ENCODE results near the gene ADGRA1. TPM values are rescaled to one million over a fixed set of nuclear protein-coding genes. Genes with fewer than 3 reads are reported as not detected.

Gene ADGRA1
- total RNA-seq, 4 donors from 2014 or later = not detected

- Histone ChIP-seq H3K27me3 (no peaks in the 10 kb centered on the region), H3K4me1 (no peaks in the 10 kb centered on the region), H3K9me3 (no peaks in the 10 kb centered on the region), H3K4me3 (no peak overlapping the region), H3K27ac (no peak overlapping the region), H3K36me3 (no peaks in the 10 kb centered on the region)
- TF ChIP-seq CTCF (IDR thresholded peaks at IDR 0.05) = no peak
- no peak for TF ChIP-seq POLR2A (IDR thresholded peaks at IDR 0.05)
- no peak for DNase-seq
These were observed 11.8 kb downstream of the ADGRA1 start for GRCh38 chr10:133099571-133099970.

GRCh38 chr10:133100186-133100585 is 12.5 kb downstream of the ADGRA1 start:
- Histone ChIP-seq H3K4me1 (no peaks in the 10 kb centered on the region), H3K27ac (no peak overlapping the region), H3K4me3 (no peak overlapping the region), H3K27me3 (no peaks in the 10 kb centered on the region), H3K36me3 (no peaks in the 10 kb centered on the region), H3K9me3 (no peaks in the 10 kb centered on the region)
- TF ChIP-seq CTCF (IDR thresholded peaks at IDR 0.05) (no peak), POLR2A (IDR thresholded peaks at IDR 0.05) (no peak)
- no peak for DNase-seq

GRCh38 chr10:133100706-133101415 is 13.1 kb downstream of the ADGRA1 start:
- no peak for DNase-seq
- TF ChIP-seq POLR2A (IDR thresholded peaks at IDR 0.05) (no peak), CTCF (IDR thresholded peaks at IDR 0.05) (no peak)
- Histone ChIP-seq H3K27me3 (no peaks in the 10 kb centered on the region), H3K4me3 (no peak overlapping the region), H3K9me3 (no peaks in the 10 kb centered on the region), H3K36me3 (no peaks in the 10 kb centered on the region), H3K27ac (no peak overlapping the region), H3K4me1 (no peaks in the 10 kb centered on the region)

GRCh38 chr10:133101416-133101810 is 13.7 kb downstream of the ADGRA1 start:
- H3K4me1 ChIP-seq = no peaks in the 10 kb centered on the region
- no peak overlapping the region for H3K4me3 ChIP-seq
- H3K36me3 ChIP-seq = no peaks in the 10 kb centered on the region
- TF ChIP-seq CTCF (IDR thresholded peaks at IDR 0.05) = no peak
- TF ChIP-seq POLR2A (IDR thresholded peaks at IDR 0.05) = no peak
- H3K27me3 ChIP-seq = no peaks in the 10 kb centered on the region
- H3K9me3 ChIP-seq = no peaks in the 10 kb centered on the region
- no peak overlapping the region for H3K27ac ChIP-seq
- DNase-seq = no peak

GRCh38 chr10:133102415-133103095 is 14.8 kb downstream of the ADGRA1 start:
- H3K27ac ChIP-seq = no peak overlapping the region
- H3K9me3 ChIP-seq = peaks cover 0 to 1% (median 0%) of the 10 kb centered on the region in 4 donors
- H3K27me3 ChIP-seq = no peaks in the 10 kb centered on the region
- no peak overlapping the region for H3K4me3 ChIP-seq
- TF ChIP-seq POLR2A (IDR thresholded peaks at IDR 0.05) (no peak), CTCF (IDR thresholded peaks at IDR 0.05) (no peak)
- no peaks in the 10 kb centered on the region for H3K4me1 ChIP-seq
- no peaks in the 10 kb centered on the region for H3K36me3 ChIP-seq
- DNase-seq = no peak
